ENCODE data around the gene FAM171A1. TPM values are rescaled to one million over a fixed set of nuclear protein-coding genes. Genes with fewer than 3 reads are reported as not detected.

Gene FAM171A1
- total RNA-seq, 1 donor: 16.8 TPM

GRCh38 chr10:15313843-15314242 is 57.2 kb downstream of the FAM171A1 start:
- H3K4me3 ChIP-seq (ENCODE audit: low read depth, low read length): no peak overlapping the region
- DNase-seq (ENCODE audit: low read depth): peak; percentile 37
- no peak for TF ChIP-seq CTCF (IDR thresholded peaks at IDR 0.05; ENCODE audit: insufficient read depth, low read depth, low read length)

GRCh38 chr10:15313047-15313446 is 58.0 kb downstream of the FAM171A1 start:
- DNase-seq (ENCODE audit: low read depth): no peak
- H3K4me3 ChIP-seq (ENCODE audit: low read depth, low read length): no peak overlapping the region
- TF ChIP-seq CTCF (IDR thresholded peaks at IDR 0.05; ENCODE audit: insufficient read depth, low read depth, low read length): no peak

- DNase-seq (ENCODE audit: low read depth): no peak
- no peak for TF ChIP-seq CTCF (IDR thresholded peaks at IDR 0.05; ENCODE audit: insufficient read depth, low read depth, low read length)
- no peak overlapping the region for H3K4me3 ChIP-seq (ENCODE audit: low read depth, low read length)
Measured at GRCh38 chr10:15311569-15312280, 59.4 kb downstream of the FAM171A1 start.

- no peak for DNase-seq (ENCODE audit: low read depth)
- no peak overlapping the region for H3K4me3 ChIP-seq (ENCODE audit: low read depth, low read length)
- TF ChIP-seq CTCF (IDR thresholded peaks at IDR 0.05; ENCODE audit: insufficient read depth, low read depth, low read length): no peak
Measured at GRCh38 chr10:15310776-15311568, 60.1 kb downstream of the FAM171A1 start.

- TF ChIP-seq CTCF (IDR thresholded peaks at IDR 0.05; ENCODE audit: insufficient read depth, low read depth, low read length): no peak
- no peak overlapping the region for H3K4me3 ChIP-seq (ENCODE audit: low read depth, low read length)
Measured at GRCh38 chr10:15309221-15309620, 61.9 kb downstream of the FAM171A1 start.

GRCh38 chr10:15306735-15307280 is 64.3 kb downstream of the FAM171A1 start:
- no peak overlapping the region for H3K4me3 ChIP-seq (ENCODE audit: low read depth, low read length)
- no peak for TF ChIP-seq CTCF (IDR thresholded peaks at IDR 0.05; ENCODE audit: insufficient read depth, low read depth, low read length)
- DNase-seq (ENCODE audit: low read depth): no peak

More at GRCh38 chr10:15309221-15309620, 61.9 kb downstream of the FAM171A1 start:
- DNase-seq (ENCODE audit: low read depth): no peak
